NB4 (cell line): ENCODE measurements around the gene VSIG1.

Experiments used
- DNase-seq: peaks from one replicate; pipeline ENCODE4 v3.0.0; 2010; ENCODE audit warnings: low read depth
- H3K4me3 ChIP-seq: one replicate; pipeline ENCODE4 v1.5.1; 2011; ENCODE audit warnings: mild to moderate bottlenecking, low read depth, low read length, moderate library complexity
- CTCF ChIP-seq: IDR thresholded peaks from one replicate; pipeline ENCODE4 v1.5.1; 2012; ENCODE audit warnings: low read depth, low read length
- MAX ChIP-seq: IDR thresholded peaks from 2 replicates; pipeline ENCODE4 v1.6.1; 2011; ENCODE audit warnings: low read depth, low read length
- MYC ChIP-seq: IDR thresholded peaks from 2 replicates; pipeline ENCODE4 v1.6.1; 2011; ENCODE audit warnings: low read depth, low read length
- POLR2A ChIP-seq: IDR thresholded peaks from 2 replicates; pipeline ENCODE4 v1.6.1; 2011; ENCODE audit warnings: mild to moderate bottlenecking; ENCODE audit not compliant: insufficient read length; ENCODE audit errors: extremely low read depth

The VSIG1 gene

GRCh38 chrX:108070891-108071290 lies 26.0 kb downstream of the VSIG1 start:
- no peak for TF ChIP-seq MAX
- no peak for TF ChIP-seq CTCF
- TF ChIP-seq POLR2A: no peak
- no peak for TF ChIP-seq MYC
- DNase-seq: no peak
- no peak overlapping the region for H3K4me3 ChIP-seq

GRCh38 chrX:108071578-108071977 lies 26.7 kb downstream of the VSIG1 start:
- no peak overlapping the region for H3K4me3 ChIP-seq
- DNase-seq: no peak
- TF ChIP-seq MYC: no peak
- TF ChIP-seq MAX: no peak
- TF ChIP-seq POLR2A: no peak
- TF ChIP-seq CTCF: no peak

- TF ChIP-seq POLR2A: no peak
- TF ChIP-seq MAX: no peak
- TF ChIP-seq CTCF: no peak
- TF ChIP-seq MYC: no peak
- H3K4me3 ChIP-seq: no peak overlapping the region
- no peak for DNase-seq
Observed at GRCh38 chrX:108072746-108073145, 27.9 kb downstream of the VSIG1 start.

- TF ChIP-seq CTCF (no peak), MYC (no peak), POLR2A (no peak), MAX (no peak)
- H3K4me3 ChIP-seq: no peak overlapping the region
- no peak for DNase-seq
Observed at GRCh38 chrX:108081110-108081509, 36.2 kb downstream of the VSIG1 start.

GRCh38 chrX:108087792-108088191 lies 42.9 kb downstream of the VSIG1 start:
- TF ChIP-seq POLR2A: no peak
- TF ChIP-seq CTCF: no peak
- no peak for TF ChIP-seq MAX
- TF ChIP-seq MYC: no peak
- no peak for DNase-seq
- no peak overlapping the region for H3K4me3 ChIP-seq

GRCh38 chrX:108088511-108088910 lies 43.6 kb downstream of the VSIG1 start:
- no peak overlapping the region for H3K4me3 ChIP-seq
- TF ChIP-seq MYC (no peak), POLR2A (no peak), MAX (no peak), CTCF (no peak)
- no peak for DNase-seq
